ENCODE data around the gene PARVG.

Gene PARVG

GRCh38 chr22:44157916-44158618 lies 22.7 kb upstream of the PARVG start:
- TF ChIP-seq FOXP2 (optimal IDR thresholded peaks at IDR 0.05; ENCODE audit: borderline replicate concordance, extremely low read depth, extremely low read length, insufficient read depth) (no peak), REST (IDR thresholded peaks at IDR 0.05; ENCODE audit: insufficient read depth in 1 of 2, low read depth in 2 of 2, low read length in 2 of 2) (no peak), TAF1 (IDR thresholded peaks at IDR 0.05; ENCODE audit: borderline replicate concordance, insufficient read depth, low read length) (no peak), POLR2AphosphoS5 (IDR thresholded peaks at IDR 0.05; ENCODE audit: low read depth, low read length) (no peak), SIN3A (IDR thresholded peaks at IDR 0.05; ENCODE audit: borderline replicate concordance, insufficient read depth, low read length) (no peak)

- no peak for TF ChIP-seq TAF1 (IDR thresholded peaks at IDR 0.05; ENCODE audit: borderline replicate concordance, insufficient read depth, low read length)
- no peak for TF ChIP-seq REST (IDR thresholded peaks at IDR 0.05; ENCODE audit: insufficient read depth in 1 of 2, low read depth in 2 of 2, low read length in 2 of 2)
- no peak for TF ChIP-seq FOXP2 (optimal IDR thresholded peaks at IDR 0.05; ENCODE audit: borderline replicate concordance, extremely low read depth, extremely low read length, insufficient read depth)
- TF ChIP-seq POLR2AphosphoS5 (IDR thresholded peaks at IDR 0.05; ENCODE audit: low read depth, low read length) = no peak
- TF ChIP-seq SIN3A (IDR thresholded peaks at IDR 0.05; ENCODE audit: borderline replicate concordance, insufficient read depth, low read length) = no peak
Observed at GRCh38 chr22:44158816-44159215, 21.9 kb upstream of the PARVG start.

- TF ChIP-seq REST (IDR thresholded peaks at IDR 0.05; ENCODE audit: insufficient read depth in 1 of 2, low read depth in 2 of 2, low read length in 2 of 2) (no peak), SIN3A (IDR thresholded peaks at IDR 0.05; ENCODE audit: borderline replicate concordance, insufficient read depth, low read length) (no peak), POLR2AphosphoS5 (IDR thresholded peaks at IDR 0.05; ENCODE audit: low read depth, low read length) (no peak), FOXP2 (optimal IDR thresholded peaks at IDR 0.05; ENCODE audit: borderline replicate concordance, extremely low read depth, extremely low read length, insufficient read depth) (no peak), TAF1 (IDR thresholded peaks at IDR 0.05; ENCODE audit: borderline replicate concordance, insufficient read depth, low read length) (no peak)
Observed at GRCh38 chr22:44159221-44159620, 21.5 kb upstream of the PARVG start.

GRCh38 chr22:44159811-44160210 lies 20.9 kb upstream of the PARVG start:
- no peak for TF ChIP-seq POLR2AphosphoS5 (IDR thresholded peaks at IDR 0.05; ENCODE audit: low read depth, low read length)
- TF ChIP-seq REST (IDR thresholded peaks at IDR 0.05; ENCODE audit: insufficient read depth in 1 of 2, low read depth in 2 of 2, low read length in 2 of 2) = no peak
- no peak for TF ChIP-seq TAF1 (IDR thresholded peaks at IDR 0.05; ENCODE audit: borderline replicate concordance, insufficient read depth, low read length)
- no peak for TF ChIP-seq FOXP2 (optimal IDR thresholded peaks at IDR 0.05; ENCODE audit: borderline replicate concordance, extremely low read depth, extremely low read length, insufficient read depth)
- TF ChIP-seq SIN3A (IDR thresholded peaks at IDR 0.05; ENCODE audit: borderline replicate concordance, insufficient read depth, low read length) = no peak

All from PFSK-1 (cell line).